GM12874 (cell line): ENCODE data around the gene KIF13A.

Source experiments
- CTCF ChIP-seq: IDR thresholded peaks from 2 replicates; pipeline ENCODE4 v1.5.1; 2011; ENCODE audit warnings: low read depth, mild to moderate bottlenecking, control low read depth, low read length, moderate library complexity; ENCODE audit not compliant: insufficient read depth

The KIF13A gene

GRCh38 chr6:17869753-17870050 lies 117.7 kb downstream of the KIF13A start:
- no peak for TF ChIP-seq CTCF

GRCh38 chr6:17869010-17869752 lies 118.3 kb downstream of the KIF13A start:
- TF ChIP-seq CTCF, result no peak

- no peak for TF ChIP-seq CTCF
These were observed 119.6 kb downstream of the KIF13A start for GRCh38 chr6:17867880-17868279.

- no peak for TF ChIP-seq CTCF
These were observed 120.5 kb downstream of the KIF13A start for GRCh38 chr6:17866876-17867444.

GRCh38 chr6:17865798-17866725 lies 121.4 kb downstream of the KIF13A start:
- TF ChIP-seq CTCF, result no peak

GRCh38 chr6:17865243-17865642 lies 122.2 kb downstream of the KIF13A start:
- no peak for TF ChIP-seq CTCF
